Upper lobe of left lung (tissue), 4 donors: ENCODE measurements around the gene SATL1.

Experiments
- CTCF ChIP-seq, 6 experiments: fragments of 450-650 bp in 4 of 6; fragments of 200-600 bp in 2 of 6; sonication (generic) in 2 of 6; IDR thresholded peaks; one replicate each; pipeline ENCODE4 v1.5.1; 2016 to 2019; ENCODE audit warnings: antibody characterized with exemption in 6 of 6
- POLR2A ChIP-seq, 4 donors: fragments of 450-650 bp; IDR thresholded peaks; one replicate each; pipeline ENCODE4 v1.5.1; 2016 to 2017; ENCODE audit warnings: antibody characterized with exemption in 4 of 4, mild to moderate bottlenecking in 2 of 4

- TF ChIP-seq POLR2A (IDR thresholded peaks at IDR 0.05) = no peak
- no peak for TF ChIP-seq CTCF (IDR thresholded peaks at IDR 0.05)
Observed at GRCh38 chrX:85139422-85139821, 104.2 kb downstream of the SATL1 start.
